GM23338 (cell line): ENCODE data around the gene SIK2. TPM values are rescaled to one million over a fixed set of nuclear protein-coding genes. Genes with fewer than 3 reads are reported as not detected.

Experiments used
- ATAC-seq: fragments of 200-7000 bp; cut with Tn5 transposase; 3 replicates; pipeline ENCODE4 v1.9.1; 2020
- DNase-seq: peaks from one replicate; pipeline ENCODE4 v3.0.0-alpha.2; 2015; ENCODE audit warnings: low spot score
- H2AFZ ChIP-seq: fragments of 200-600 bp; sonication (generic); 2 replicates; pipeline ENCODE4 v1.8.0; 2016; ENCODE audit warnings: antibody characterized with exemption, mild to moderate bottlenecking, moderate library complexity
- H3F3A ChIP-seq: fragments of 200-600 bp; sonication (generic); replicated peaks from 2 replicates; pipeline ENCODE4 v1.8.0; 2017; ENCODE audit warnings: antibody characterized with exemption, mixed run types, low read depth
- H3K27ac ChIP-seq: fragments of 200-600 bp; sonication (generic); 2 replicates; pipeline ENCODE4 v1.6.1; 2016; ENCODE audit warnings: low read depth
- H3K27me3 ChIP-seq: fragments of 200-600 bp; sonication (generic); 2 replicates; pipeline ENCODE4 v1.8.0; 2016; ENCODE audit warnings: mild to moderate bottlenecking, mixed run types, moderate library complexity; ENCODE audit not compliant: insufficient read depth
- H3K36me3 ChIP-seq: fragments of 200-600 bp; sonication (generic); 2 replicates; pipeline ENCODE4 v1.8.0; 2016; ENCODE audit warnings: mild to moderate bottlenecking; ENCODE audit not compliant: insufficient read depth
- H3K4me1 ChIP-seq: fragments of 200-600 bp; sonication (generic); 2 replicates; pipeline ENCODE4 v1.8.0; 2016; ENCODE audit warnings: mild to moderate bottlenecking, moderate library complexity; ENCODE audit not compliant: insufficient read depth
- H3K4me2 ChIP-seq: fragments of 200-600 bp; sonication (generic); 2 replicates; pipeline ENCODE4 v1.7.1; 2017; ENCODE audit warnings: mixed run types
- H3K4me3 ChIP-seq: fragments of 200-600 bp; sonication (generic); 2 replicates; pipeline ENCODE4 v1.6.1; 2016; ENCODE audit warnings: mixed run types
- H3K79me2 ChIP-seq: fragments of 200-600 bp; sonication (generic); replicated peaks from 2 replicates; pipeline ENCODE4 v1.8.0; 2017; ENCODE audit warnings: mild to moderate bottlenecking; ENCODE audit not compliant: insufficient read depth
- H3K9me2 ChIP-seq: fragments of 200-600 bp; sonication (generic); 2 replicates; pipeline ENCODE4 v1.8.0; 2017; ENCODE audit not compliant: insufficient read depth
- H4K20me1 ChIP-seq: fragments of 200-600 bp; sonication (generic); replicated peaks from 2 replicates; pipeline ENCODE4 v1.8.0; 2017; ENCODE audit warnings: mild to moderate bottlenecking; ENCODE audit not compliant: insufficient read depth
- H3K27ac Mint-ChIP-seq: 2 replicates; pipeline ENCODE4 v1.8.0; 2020; ENCODE audit warnings: inconsistent platforms, mild to moderate bottlenecking, moderate library complexity, mixed read lengths
- H3K27me3 Mint-ChIP-seq: 3 replicates; pipeline ENCODE4 v1.8.0; 2022; ENCODE audit warnings: low read depth, mild to moderate bottlenecking, moderate library complexity, mixed read lengths, inconsistent platforms; ENCODE audit not compliant: insufficient read depth, poor library complexity
- H3K36me3 Mint-ChIP-seq: 3 replicates; pipeline ENCODE4 v1.8.0; 2021; ENCODE audit warnings: low read depth, mild to moderate bottlenecking, inconsistent platforms, moderate library complexity, mixed read lengths
- H3K4me1 Mint-ChIP-seq: 3 replicates; pipeline ENCODE4 v1.8.0; 2020; ENCODE audit warnings: mild to moderate bottlenecking, inconsistent platforms, mixed read lengths
- H3K4me3 Mint-ChIP-seq: 3 replicates; pipeline ENCODE4 v1.8.0; 2021; ENCODE audit warnings: moderate library complexity, mild to moderate bottlenecking, inconsistent platforms, mixed read lengths
- H3K9me3 Mint-ChIP-seq: 3 replicates; pipeline ENCODE4 v1.8.0; 2020; ENCODE audit warnings: moderate library complexity, mild to moderate bottlenecking, inconsistent platforms, mixed read lengths
- CREB1 ChIP-seq: fragments of 250-450 bp; sonication (Bioruptor Pico); IDR thresholded peaks from 2 replicates; pipeline ENCODE4 v1.5.0; 2020; ENCODE audit warnings: low read depth, mild to moderate bottlenecking, moderate library complexity
- CTCF ChIP-seq, 2 experiments: fragments of 200-600 bp in 1 of 2; sonication (generic) in 1 of 2; conservative IDR thresholded peaks; 2 replicates each; pipeline versions ENCODE4 v1.5.1 to v1.6.1; 2016 to 2017; ENCODE audit warnings: antibody characterized with exemption in 2 of 2, low read depth in 2 of 2, mild to moderate bottlenecking in 2 of 2, moderate library complexity in 1 of 2
- ETS1 ChIP-seq: IDR thresholded peaks from 2 replicates; pipeline ENCODE4 v1.6.1; 2016; ENCODE audit warnings: antibody characterized with exemption
- EZH2 ChIP-seq: fragments of 200-600 bp; sonication (generic); IDR thresholded peaks from one replicate; pipeline ENCODE4 v1.8.0; 2017; ENCODE audit warnings: antibody characterized with exemption, mild to moderate bottlenecking, low read depth; ENCODE audit not compliant: unreplicated experiment
- EZH2phosphoT487 ChIP-seq: fragments of 200-600 bp; sonication (generic); IDR thresholded peaks from one replicate; pipeline ENCODE4 v1.8.1; 2018; ENCODE audit warnings: antibody characterized with exemption; ENCODE audit not compliant: unreplicated experiment
- JUNB ChIP-seq: IDR thresholded peaks from one replicate; pipeline ENCODE4 v1.6.1; 2016; ENCODE audit warnings: antibody characterized with exemption; ENCODE audit not compliant: unreplicated experiment
- NANOG ChIP-seq: IDR thresholded peaks from 2 replicates; pipeline ENCODE4 v1.6.1; 2016; ENCODE audit warnings: antibody characterized with exemption, borderline replicate concordance
- POLR2AphosphoS5 ChIP-seq: IDR thresholded peaks from 2 replicates; pipeline ENCODE4 v1.6.1; 2016; ENCODE audit warnings: antibody characterized with exemption, low read depth
- REST ChIP-seq: IDR thresholded peaks from one replicate; pipeline ENCODE4 v1.6.1; 2018; ENCODE audit warnings: antibody characterized with exemption; ENCODE audit not compliant: unreplicated experiment
- STAT1 ChIP-seq: IDR thresholded peaks from one replicate; pipeline ENCODE4 v1.6.1; 2016; ENCODE audit warnings: antibody characterized with exemption; ENCODE audit not compliant: unreplicated experiment
- ZNF114 ChIP-seq: fragments of 250-450 bp; sonication (Bioruptor Pico); IDR thresholded peaks from 2 replicates; pipeline ENCODE4 v1.5.0; 2020; ENCODE audit warnings: mild to moderate bottlenecking, moderate library complexity
- ZNF331 ChIP-seq: fragments of 250-450 bp; sonication (Bioruptor Pico); IDR thresholded peaks from 2 replicates; pipeline ENCODE4 v1.5.0; 2020; ENCODE audit warnings: low read depth, mild to moderate bottlenecking, moderate library complexity
- ZNF462 ChIP-seq: fragments of 250-450 bp; sonication (Bioruptor Pico); IDR thresholded peaks from 2 replicates; pipeline ENCODE4 v1.5.0; 2020; ENCODE audit warnings: mild to moderate bottlenecking, moderate library complexity
- polyA plus RNA-seq: library from polyadenylated mRNA; unstranded; fragments of >200 nt; fragmentation: Nextera tagmentation; extraction: Ambion mirVana; gene quantifications from 2 replicates; pipeline ENCODE4 v1.2.1, GENCODE V29; 2016
- total RNA-seq: library from RNA; depleted of rRNA; stranded (reverse); fragments of >200 nt; shearing (Covaris generic); gene quantifications from 2 replicates; pipeline ENCODE4 v1.2.3, GENCODE V29; 2014

The SIK2 gene
- total and polyA plus RNA-seq, 2 experiments from 2014 or later: 2.3 to 6.7 TPM

GRCh38 chr11:111560800-111561199 is 41.4 kb upstream of the SIK2 start:
- Mint-ChIP-seq H3K4me1 (peaks cover 28% of the 10 kb centered on the region), H3K27ac (no peak overlapping the region), H3K9me3 (peaks cover 16% of the 10 kb centered on the region), H3K4me3 (no peak overlapping the region), H3K27me3 (peaks cover 10% of the 10 kb centered on the region), H3K36me3 (peaks cover 17% of the 10 kb centered on the region)
- no peaks in the 10 kb centered on the region for H3F3A ChIP-seq
- TF ChIP-seq CREB1 (CRISPR knock-in tag): no peak
- no peak for TF ChIP-seq ZNF331 (CRISPR knock-in tag)
- no peak for TF ChIP-seq EZH2phosphoT487
- no peak for TF ChIP-seq ETS1
- TF ChIP-seq ZNF462: no peak
- no peak for TF ChIP-seq NANOG
- no peak for TF ChIP-seq CTCF (conservative IDR thresholded peaks at IDR 0.05; ENCODE audit: low read depth in 2 of 2)
- TF ChIP-seq ZNF114: no peak
- no peak for TF ChIP-seq REST
- no peak for TF ChIP-seq JUNB
- TF ChIP-seq EZH2: no peak
- no peak for TF ChIP-seq STAT1
- no peak for TF ChIP-seq POLR2AphosphoS5
- DNase-seq: no peak
- H3K9me2 ChIP-seq: no peaks in the 10 kb centered on the region
- no peaks in the 10 kb centered on the region for H3K27me3 ChIP-seq
- H3K79me2 ChIP-seq: no peaks in the 10 kb centered on the region
- peaks cover 40% of the 10 kb centered on the region for H3K4me1 ChIP-seq
- no peak for ATAC-seq
- H3K36me3 ChIP-seq: peaks cover 7% of the 10 kb centered on the region; the same call in 1 of the 2 replicates
- no peak overlapping the region for H2AFZ ChIP-seq
- no peaks in the 10 kb centered on the region for H4K20me1 ChIP-seq
- H3K4me2 ChIP-seq: no peak overlapping the region
- H3K27ac ChIP-seq: no peak overlapping the region
- no peak overlapping the region for H3K4me3 ChIP-seq
